GM12878 (cell line): ENCODE measurements around the gene AK5. TPM values are rescaled to one million over a fixed set of nuclear protein-coding genes. Genes with fewer than 3 reads are reported as not detected.

ENCODE experiments used
- ATAC-seq: fragments of 200-7000 bp; cut with Tn5 transposase; 3 replicates; pipeline ENCODE4 v1.9.1; 2020; ENCODE audit warnings: mild to moderate bottlenecking, moderate library complexity
- BruUV-seq: library from RNA; stranded (reverse); fragments of 400-500 nt; replicated peaks from 2 replicates; lab custom pipeline; 2021; lab: Mats Ljungman, UMichigan
- CTCF ChIA-PET: fragments of 300-600 bp; sonication (Branson Sonifier 250); formaldehyde crosslinking; extraction: SDS; loops from one replicate; lab custom pipeline; 2021; ENCODE audit warnings: inconsistent platforms; lab: Yijun Ruan, JAX
- POLR2A ChIA-PET: fragments of 350-600 bp; formaldehyde crosslinking; extraction: SDS; loops from one replicate; lab custom pipeline; 2021; ENCODE audit warnings: inconsistent platforms; lab: Charles Lee
- RAD21 ChIA-PET: fragments of 300-600 bp; sonication (Branson Sonifier 250); formaldehyde crosslinking; loops from one replicate; lab custom pipeline; 2023; ENCODE audit warnings: antibody characterized with exemption; ENCODE audit not compliant: unreplicated experiment; lab: Charles Lee
- SMC1A ChIA-PET: fragments of 300-600 bp; sonication (Branson Sonifier 250); formaldehyde crosslinking; loops from one replicate; lab custom pipeline; 2023; ENCODE audit not compliant: unreplicated experiment, uncharacterized antibody; lab: Charles Lee
- DNase-seq: peaks from one replicate; pipeline ENCODE4 v3.0.0-alpha.2; 2011; ENCODE audit warnings: low read depth, low spot score
- FAIRE-seq: peaks from 3 replicates; lab custom pipeline; 2011; peaks lifted over from hg19 to GRCh38; lab: Jason Lieb, UNC
- H2AFZ ChIP-seq: 2 replicates; pipeline ENCODE4 v1.6.0; 2011; ENCODE audit warnings: low read depth, low read length, control low read depth; ENCODE audit not compliant: control insufficient read depth
- H3K27ac ChIP-seq: 2 replicates; pipeline ENCODE4 v1.5.1; 2011; ENCODE audit warnings: control low read depth; ENCODE audit not compliant: control insufficient read depth, insufficient read depth
- H3K27me3 ChIP-seq, 2 experiments: replicated peaks in 1 of 2; 2 replicates each; pipeline versions ENCODE4 v1.6.0 to v1.6.1; 2011; ENCODE audit warnings: low read length in 1 of 2; ENCODE audit not compliant: control insufficient read depth in 2 of 2, insufficient read depth in 2 of 2
- H3K36me3 ChIP-seq, 2 experiments: 2 replicates each; pipeline ENCODE4 v1.5.1; 2011; ENCODE audit warnings: low read length in 1 of 2; ENCODE audit not compliant: control insufficient read depth in 2 of 2, insufficient read depth in 2 of 2
- H3K4me1 ChIP-seq: 2 replicates; pipeline ENCODE4 v1.6.1; 2011; ENCODE audit warnings: mild to moderate bottlenecking, low read length, moderate library complexity, mixed read lengths; ENCODE audit not compliant: control insufficient read depth, insufficient read depth
- H3K4me2 ChIP-seq: 2 replicates; pipeline ENCODE4 v1.6.0; 2011; ENCODE audit warnings: control low read depth; ENCODE audit not compliant: control insufficient read depth, insufficient read depth
- H3K4me3 ChIP-seq: fragments of 200-600 bp; sonication (generic); 2 replicates; pipeline ENCODE4 v1.5.1; 2016
- H3K79me2 ChIP-seq: 2 replicates; pipeline ENCODE4 v1.6.0; 2011; ENCODE audit warnings: low read length; ENCODE audit not compliant: control insufficient read depth, insufficient read depth
- H3K9ac ChIP-seq: 2 replicates; pipeline ENCODE4 v1.8.0; 2011; ENCODE audit warnings: low read length, control low read depth, mixed read lengths; ENCODE audit not compliant: control insufficient read depth, insufficient read depth
- H3K9me3 ChIP-seq: replicated peaks from 3 replicates; pipeline ENCODE4 v1.5.1; 2011; ENCODE audit warnings: mild to moderate bottlenecking, low read length; ENCODE audit not compliant: control insufficient read depth, insufficient read depth
- H4K20me1 ChIP-seq: 2 replicates; pipeline ENCODE4 v1.6.0; 2011; ENCODE audit not compliant: control insufficient read depth, insufficient read depth
- BHLHE40 ChIP-seq, 2 experiments: fragments of 450-650 bp in 1 of 2; IDR thresholded peaks; 2 replicates each; pipeline ENCODE4 v1.6.1; 2011 to 2017; ENCODE audit warnings: low read depth in 2 of 2, borderline replicate concordance in 1 of 2, improper control_type of control experiment in 1 of 2, low read length in 1 of 2, mild to moderate bottlenecking in 1 of 2
- WGBS: methylation state at CpG from one replicate; pipeline ENCODE4 v1.1.6; 2016; ENCODE audit warnings: low lambda C conversion rate; ENCODE audit not compliant: insufficient replicate concordance, insufficient coverage; ENCODE audit errors: missing lambda C conversion rate; 5-methylcytosine and 5-hydroxymethylcytosine counted together
- in situ Hi-C: fragments of 300-500 bp; cut with MboI; formaldehyde crosslinking; loops from 9 replicates; pipeline ENCODE4 v1.14.3; 2018; ENCODE audit warnings: mixed read lengths
- intact Hi-C: fragments of 100-400 bp; cut with micrococcal nuclease; formaldehyde crosslinking; loops from one replicate; pipeline ENCODE4 v1.14.2; 2022; ENCODE audit not compliant: unreplicated experiment
- polyA plus RNA-seq, 11 experiments: library from polyadenylated mRNA; depleted of rRNA in 4 of 11; unstranded in 6 of 11; stranded (reverse) in 5 of 11; fragments of >200 nt; fragmentation: Nextera tagmentation in 4 of 11; fragmentation: Illumina TruSeq in 1 of 11; extraction: Ambion mirVana in 4 of 11; extraction: Trizol in 1 of 11; gene quantifications; 1 replicate in 1 of 11; 2 replicates in 10 of 11; pipeline versions ENCODE4 v1.2.1 to v1.2.3, GENCODE V29; 2011 to 2016; ENCODE audit warnings: inconsistent platforms in 2 of 11, missing spikeins in 2 of 11, low read depth in 1 of 11
- total RNA-seq, 4 experiments: library from RNA; depleted of rRNA in 3 of 4; stranded (reverse); fragments of >200 nt in 3 of 4; fragmentation: Illumina TruSeq in 1 of 4; extraction: Trizol in 1 of 4; gene quantifications; 2 replicates each; pipeline versions ENCODE4 v1.2.1 to v1.2.3, GENCODE V29; 2013 to 2021
- TF ChIP-seq, protein P1 (sequence below): fragments of 450-650 bp; IDR thresholded peaks from 2 replicates; pipeline ENCODE4 v1.6.1; 2014; ENCODE audit warnings: mild to moderate bottlenecking

The AK5 gene
- total and polyA plus RNA-seq, 10 of the 15 experiments (the other 5 are each of a cell fraction or from before 2014, with no cell fraction given), result 0.08 to 0.33 TPM; not detected in 8

DNA sequence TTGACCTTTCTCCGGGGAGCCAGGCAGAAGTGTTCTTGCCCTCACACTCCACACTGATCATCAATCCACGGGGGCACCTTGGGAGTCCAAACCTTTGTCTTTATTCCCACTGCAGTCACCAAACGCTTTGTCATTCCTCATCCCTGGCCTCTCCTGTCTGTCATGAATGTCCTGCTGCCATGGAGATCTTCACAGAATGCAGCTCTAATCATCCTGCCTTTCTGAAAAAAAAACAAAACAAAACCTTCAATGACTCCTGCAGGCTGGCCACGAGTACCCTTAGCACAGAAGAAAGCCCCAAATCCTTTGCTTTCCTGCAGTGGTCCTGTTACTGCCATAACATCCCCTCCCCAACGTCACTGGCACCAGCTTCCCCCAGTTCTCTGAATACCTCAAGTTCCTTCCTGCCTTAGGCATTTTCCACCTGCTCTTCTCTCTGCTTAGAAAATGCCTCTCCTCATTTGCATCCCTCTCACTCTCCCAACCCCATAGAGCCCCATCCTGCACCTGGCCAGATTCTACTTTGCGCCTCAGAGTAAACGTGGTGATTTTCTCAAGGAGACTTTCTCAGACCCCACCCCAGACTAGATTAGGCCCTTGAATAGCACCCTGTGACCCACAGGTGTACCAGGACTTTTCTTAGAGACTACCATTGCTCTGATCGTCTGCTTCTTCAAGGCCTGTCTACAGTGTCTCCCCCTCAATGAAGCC lies 131.2 kb downstream of the AK5 start:
- no peaks in the 10 kb centered on the region for H3K36me3 ChIP-seq
- peak; percentile 52; the same call in 1 of the 3 replicates for ATAC-seq
- peak; percentile 69 for FAIRE-seq
- POLR2A ChIA-PET, result interaction anchor here (0.6 kb wide), 1 partner anchor 648 kb away, joined by 3 read pairs; no protein-coding TSS in a partner anchor
- no peak for TF ChIP-seq BHLHE40 (IDR thresholded peaks at IDR 0.05; ENCODE audit: borderline replicate concordance in 1 of 2, low read depth in 2 of 2, low read length in 1 of 2)
- TF ChIP-seq, protein P1, sequence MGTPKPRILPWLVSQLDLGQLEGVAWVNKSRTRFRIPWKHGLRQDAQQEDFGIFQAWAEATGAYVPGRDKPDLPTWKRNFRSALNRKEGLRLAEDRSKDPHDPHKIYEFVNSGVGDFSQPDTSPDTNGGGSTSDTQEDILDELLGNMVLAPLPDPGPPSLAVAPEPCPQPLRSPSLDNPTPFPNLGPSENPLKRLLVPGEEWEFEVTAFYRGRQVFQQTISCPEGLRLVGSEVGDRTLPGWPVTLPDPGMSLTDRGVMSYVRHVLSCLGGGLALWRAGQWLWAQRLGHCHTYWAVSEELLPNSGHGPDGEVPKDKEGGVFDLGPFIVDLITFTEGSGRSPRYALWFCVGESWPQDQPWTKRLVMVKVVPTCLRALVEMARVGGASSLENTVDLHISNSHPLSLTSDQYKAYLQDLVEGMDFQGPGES, result no peak
- no peak overlapping the region for H2AFZ ChIP-seq
- CTCF ChIA-PET, result no interaction called here
- intact Hi-C loops, result loop anchor here (10.0 kb wide), 1 partner anchor 258 kb away; no protein-coding TSS in a partner anchor
- no peaks in the 10 kb centered on the region for H3K27me3 ChIP-seq
- peak overlapping the region; percentile 73; the same call in 1 of the 2 replicates for H3K4me2 ChIP-seq
- peaks cover 27% of the 10 kb centered on the region for H3K4me1 ChIP-seq
- no peaks in the 10 kb centered on the region; the same call in 1 of the 3 replicates for H3K9me3 ChIP-seq
- in situ Hi-C loops, result no loop called here
- H3K9ac ChIP-seq, result no peak overlapping the region
- 13% methylated on average over 8 of the region's 8 CpGs for WGBS
- H3K27ac ChIP-seq, result no peak overlapping the region; the same call in 1 of the 2 replicates
- no peak overlapping the region for H3K4me3 ChIP-seq
- SMC1A ChIA-PET, result no interaction called here
- no TSS peak for BruUV-seq
- H4K20me1 ChIP-seq, result no peaks in the 10 kb centered on the region
- no peak for DNase-seq
- H3K79me2 ChIP-seq, result no peaks in the 10 kb centered on the region
- RAD21 ChIA-PET, result no interaction called here
